ENCODE results near the gene SYT3. TPM values are rescaled to one million over a fixed set of nuclear protein-coding genes. Genes with fewer than 3 reads are reported as not detected.

The SYT3 gene
- 0.13 TPM for polyA plus RNA-seq (2013)

GRCh38 chr19:50639121-50640112 is at the start of gene SYT3:
Gene SYT3, minus strand, starts transcription at chr19:50639881. Its CDS starts 2,470 bp downstream, at chr19:50637411.
- Histone ChIP-seq H3K4me3 (ENCODE audit: control insufficient read depth in 1 of 7, extremely low read depth in 1 of 7, insufficient read depth in 4 of 7, low read depth in 2 of 7, low read length in 6 of 7) (peak within 1 kb of the TSS in 5 of 7 experiments; percentile 27 to 76 (median 63)), H3K36me3 (ENCODE audit: control insufficient read depth in 4 of 4, insufficient read depth in 4 of 4, low read length in 3 of 4) (no peaks in the 10 kb centered on the region)
- CTCF ChIA-PET, result interaction anchor here (1.0 kb wide), 1 partner anchor 25 kb away, joined by 3 read pairs; no protein-coding TSS in a partner anchor

DNA sequence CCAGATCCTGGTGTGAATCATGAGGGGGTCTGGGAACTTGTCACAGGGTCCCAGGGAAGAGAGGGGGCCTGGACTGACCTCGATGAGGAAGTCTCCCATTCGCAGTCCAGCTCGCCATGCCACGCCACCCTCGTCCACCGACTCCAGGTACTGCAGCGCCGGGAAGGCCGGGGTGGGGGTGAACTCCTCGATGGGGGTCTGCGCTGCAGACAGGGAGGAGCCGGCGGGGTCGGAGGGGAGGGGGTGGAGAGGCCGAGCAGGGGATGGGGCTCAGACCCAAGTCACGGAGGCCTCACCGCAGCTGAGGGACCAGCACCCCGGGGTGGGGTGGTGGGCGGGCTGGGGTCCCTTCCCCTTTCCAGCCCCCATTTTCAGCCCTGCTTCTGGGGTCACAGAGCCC is 49.1 kb upstream of the SYT3 start:
- Histone ChIP-seq H3K27me3 (replicated peaks in 2 of 5; ENCODE audit: control insufficient read depth in 4 of 5, insufficient read depth in 5 of 5, low read length in 4 of 5) (peaks cover 0 to 95% (median 37%) of the 10 kb centered on the region in 5 experiments), H3K27ac (ENCODE audit: insufficient read depth in 1 of 2, low read depth in 1 of 2, low read length in 2 of 2, poor library complexity in 1 of 2, severe bottlenecking in 2 of 2) (no peak overlapping the region), H3K36me3 (ENCODE audit: control insufficient read depth in 4 of 4, insufficient read depth in 4 of 4, low read length in 3 of 4) (no peaks in the 10 kb centered on the region), H3K4me1 (ENCODE audit: control extremely low read depth in 1 of 4, control insufficient read depth in 4 of 4, insufficient read depth in 4 of 4, low read length in 3 of 4) (no peaks in the 10 kb centered on the region), H3K9me3 (ENCODE audit: control extremely low read depth in 1 of 5, control insufficient read depth in 4 of 5, insufficient read depth in 2 of 5, low read depth in 1 of 5, low read length in 4 of 5) (no peaks in the 10 kb centered on the region), H3K4me3 (ENCODE audit: control insufficient read depth in 1 of 7, extremely low read depth in 1 of 7, insufficient read depth in 4 of 7, low read depth in 2 of 7, low read length in 6 of 7) (no peak overlapping the region)
- DNase-seq, result no peak
- ChIA-PET POLR2A (no interaction called here), CTCF (interaction anchor here (1.9 kb wide), 1 partner anchor 95 kb away, joined by 6 read pairs; no protein-coding TSS in a partner anchor)
- 86% methylated on average over 2 of the region's 19 CpGs for WGBS (ENCODE audit: insufficient coverage)

More at GRCh38 chr19:50639121-50640112, at the start of gene SYT3:
- H3K27ac ChIP-seq (ENCODE audit: insufficient read depth in 1 of 2, low read depth in 1 of 2, low read length in 2 of 2, poor library complexity in 1 of 2, severe bottlenecking in 2 of 2), result no peak within 1 kb of the TSS
- H3K27me3 ChIP-seq (replicated peaks in 2 of 5; ENCODE audit: control insufficient read depth in 4 of 5, insufficient read depth in 5 of 5, low read length in 4 of 5), result peaks cover 2 to 67% (median 14%) of the 10 kb centered on the region in 5 experiments
- WGBS (ENCODE audit: insufficient coverage), result 10% methylated on average over 32 of the region's 76 CpGs
- peaks cover 1 to 15% (median 7%) of the 10 kb centered on the region in 5 experiments for H3K9me3 ChIP-seq (ENCODE audit: control extremely low read depth in 1 of 5, control insufficient read depth in 4 of 5, insufficient read depth in 2 of 5, low read depth in 1 of 5, low read length in 4 of 5)
- DNase-seq, result peak; percentile 49 to 67 (median 62)
- POLR2A ChIA-PET, result no interaction called here
- H3K4me1 ChIP-seq (ENCODE audit: control extremely low read depth in 1 of 4, control insufficient read depth in 4 of 4, insufficient read depth in 4 of 4, low read length in 3 of 4), result peaks cover 0 to 9% (median 5%) of the 10 kb centered on the region in 4 experiments

- peaks cover 0 to 91% (median 30%) of the 10 kb centered on the region in 5 experiments for H3K27me3 ChIP-seq (replicated peaks in 2 of 5; ENCODE audit: control insufficient read depth in 4 of 5, insufficient read depth in 5 of 5, low read length in 4 of 5)
- H3K36me3 ChIP-seq (ENCODE audit: control insufficient read depth in 4 of 4, insufficient read depth in 4 of 4, low read length in 3 of 4), result no peaks in the 10 kb centered on the region
- 10% methylated on average over 37 of the region's 50 CpGs for WGBS (ENCODE audit: insufficient coverage)
- no peaks in the 10 kb centered on the region for H3K9me3 ChIP-seq (ENCODE audit: control extremely low read depth in 1 of 5, control insufficient read depth in 4 of 5, insufficient read depth in 2 of 5, low read depth in 1 of 5, low read length in 4 of 5)
- no peaks in the 10 kb centered on the region for H3K4me1 ChIP-seq (ENCODE audit: control extremely low read depth in 1 of 4, control insufficient read depth in 4 of 4, insufficient read depth in 4 of 4, low read length in 3 of 4)
- no peak overlapping the region for H3K27ac ChIP-seq (ENCODE audit: insufficient read depth in 1 of 2, low read depth in 1 of 2, low read length in 2 of 2, poor library complexity in 1 of 2, severe bottlenecking in 2 of 2)
- DNase-seq, result no peak
- CTCF ChIA-PET, result interaction anchor here (1.0 kb wide), 1 partner anchor 16 kb away, joined by 3 read pairs; no protein-coding TSS in a partner anchor
- POLR2A ChIA-PET, result no interaction called here
- H3K4me3 ChIP-seq (ENCODE audit: control insufficient read depth in 1 of 7, extremely low read depth in 1 of 7, insufficient read depth in 4 of 7, low read depth in 2 of 7, low read length in 6 of 7), result no peak overlapping the region
Observed at GRCh38 chr19:50686310-50687032, 46.8 kb upstream of the SYT3 start.

DNA sequence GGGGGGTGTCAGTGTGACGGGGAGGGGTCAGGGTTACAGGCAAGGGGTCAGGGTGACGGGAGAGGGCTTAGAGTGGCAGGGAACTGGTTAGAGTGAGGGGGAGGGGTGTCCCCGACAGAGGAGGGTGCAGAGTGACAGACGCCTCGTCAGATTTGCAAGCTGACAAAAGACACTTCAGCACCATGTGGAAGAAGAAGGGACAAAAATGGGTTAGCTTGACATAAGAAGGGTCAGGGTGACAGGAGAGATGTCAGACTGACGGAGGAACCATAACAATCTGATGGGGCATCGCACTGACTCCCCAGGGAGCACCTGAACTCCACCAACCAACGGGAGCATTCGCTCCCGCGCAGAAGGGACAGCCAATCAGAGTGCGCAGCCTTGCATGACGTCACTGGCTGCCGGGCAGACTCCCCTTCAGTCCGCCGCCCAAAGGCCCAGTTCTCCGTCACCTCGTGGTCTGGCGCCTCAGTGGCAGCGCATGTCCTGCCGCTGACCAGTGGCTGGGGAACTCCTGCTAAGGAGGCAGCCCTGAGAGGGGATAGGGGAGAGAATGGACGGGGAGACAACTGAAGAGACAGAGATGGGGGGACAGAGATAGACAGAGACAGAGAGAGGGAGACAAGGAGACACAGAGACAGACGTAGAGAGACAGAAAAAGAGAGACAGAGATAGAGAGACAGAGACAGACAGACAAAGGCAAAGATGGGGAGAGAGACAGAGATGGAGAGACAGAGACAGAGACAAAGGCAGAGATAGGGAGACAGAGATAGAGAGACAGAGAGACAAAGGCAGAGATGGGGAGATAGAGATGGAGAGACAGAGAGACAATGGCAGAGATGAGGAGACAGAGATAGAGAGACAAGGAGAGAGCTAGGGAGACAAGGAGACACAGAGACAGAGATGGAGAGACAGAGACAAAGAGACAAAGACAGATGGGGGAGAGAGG is 39.8 kb upstream of the SYT3 start:
- peak; percentile 71 to 84 (median 76) for DNase-seq
- H3K4me1 ChIP-seq (ENCODE audit: control extremely low read depth in 1 of 4, control insufficient read depth in 4 of 4, insufficient read depth in 4 of 4, low read length in 3 of 4), result peaks cover 0 to 4% (median 0%) of the 10 kb centered on the region in 4 experiments
- H3K27me3 ChIP-seq (replicated peaks in 2 of 5; ENCODE audit: control insufficient read depth in 4 of 5, insufficient read depth in 5 of 5, low read length in 4 of 5), result peaks cover 0 to 66% (median 10%) of the 10 kb centered on the region in 5 experiments
- ChIA-PET POLR2A (interaction anchor here (0.6 kb wide), 1 partner anchor 125 kb away, joined by 3 read pairs; no protein-coding TSS in a partner anchor), CTCF (no interaction called here)
- H3K9me3 ChIP-seq (ENCODE audit: control extremely low read depth in 1 of 5, control insufficient read depth in 4 of 5, insufficient read depth in 2 of 5, low read depth in 1 of 5, low read length in 4 of 5), result peaks cover 0 to 7% (median 3%) of the 10 kb centered on the region in 5 experiments
- 21% methylated on average over 20 of the region's 23 CpGs for WGBS (ENCODE audit: insufficient coverage)
- no peak overlapping the region for H3K4me3 ChIP-seq (ENCODE audit: control insufficient read depth in 1 of 7, extremely low read depth in 1 of 7, insufficient read depth in 4 of 7, low read depth in 2 of 7, low read length in 6 of 7)
- H3K36me3 ChIP-seq (ENCODE audit: control insufficient read depth in 4 of 4, insufficient read depth in 4 of 4, low read length in 3 of 4), result no peaks in the 10 kb centered on the region
- no peak overlapping the region for H3K27ac ChIP-seq (ENCODE audit: insufficient read depth in 1 of 2, low read depth in 1 of 2, low read length in 2 of 2, poor library complexity in 1 of 2, severe bottlenecking in 2 of 2)

- DNase-seq, result no peak
- Histone ChIP-seq H3K4me1 (ENCODE audit: control extremely low read depth in 1 of 4, control insufficient read depth in 4 of 4, insufficient read depth in 4 of 4, low read length in 3 of 4) (peaks cover 0 to 4% (median 0%) of the 10 kb centered on the region in 4 experiments), H3K4me3 (ENCODE audit: control insufficient read depth in 1 of 7, extremely low read depth in 1 of 7, insufficient read depth in 4 of 7, low read depth in 2 of 7, low read length in 6 of 7) (no peak overlapping the region), H3K36me3 (ENCODE audit: control insufficient read depth in 4 of 4, insufficient read depth in 4 of 4, low read length in 3 of 4) (no peaks in the 10 kb centered on the region), H3K27me3 (replicated peaks in 2 of 5; ENCODE audit: control insufficient read depth in 4 of 5, insufficient read depth in 5 of 5, low read length in 4 of 5) (peaks cover 0 to 70% (median 11%) of the 10 kb centered on the region in 5 experiments), H3K27ac (ENCODE audit: insufficient read depth in 1 of 2, low read depth in 1 of 2, low read length in 2 of 2, poor library complexity in 1 of 2, severe bottlenecking in 2 of 2) (no peak overlapping the region), H3K9me3 (ENCODE audit: control extremely low read depth in 1 of 5, control insufficient read depth in 4 of 5, insufficient read depth in 2 of 5, low read depth in 1 of 5, low read length in 4 of 5) (peaks cover 0 to 7% (median 3%) of the 10 kb centered on the region in 5 experiments)
- 63% methylated on average over 3 of the region's 3 CpGs for WGBS (ENCODE audit: insufficient coverage)
- ChIA-PET CTCF (no interaction called here), POLR2A (no interaction called here)
Observed at GRCh38 chr19:50678323-50678722, 38.6 kb upstream of the SYT3 start.

DNA sequence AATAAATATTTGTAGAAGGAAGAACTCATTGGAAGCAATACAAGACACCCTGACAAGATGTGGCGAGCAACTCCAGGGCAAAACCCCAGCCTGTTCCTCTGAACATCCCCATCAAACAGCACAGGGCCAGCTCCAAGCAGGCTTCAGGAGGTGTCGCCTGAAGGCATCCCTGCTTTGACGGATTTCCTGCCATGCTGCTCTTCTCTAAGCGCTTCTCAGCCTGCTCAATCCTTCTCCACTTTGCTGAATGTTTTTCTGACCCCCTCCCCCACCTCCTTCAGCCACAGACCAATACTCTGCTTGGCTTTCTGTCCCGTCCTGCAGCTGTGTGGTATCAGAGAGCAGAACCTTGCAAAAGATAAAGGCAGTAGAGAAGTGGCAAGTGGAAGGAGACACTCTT is 38.0 kb upstream of the SYT3 start:
- peaks cover 0 to 4% (median 0%) of the 10 kb centered on the region in 4 experiments for H3K4me1 ChIP-seq (ENCODE audit: control extremely low read depth in 1 of 4, control insufficient read depth in 4 of 4, insufficient read depth in 4 of 4, low read length in 3 of 4)
- DNase-seq, result no peak
- ChIA-PET CTCF (no interaction called here), POLR2A (no interaction called here)
- no peaks in the 10 kb centered on the region for H3K36me3 ChIP-seq (ENCODE audit: control insufficient read depth in 4 of 4, insufficient read depth in 4 of 4, low read length in 3 of 4)
- WGBS (ENCODE audit: insufficient coverage), result 63% methylated on average over 4 of the region's 5 CpGs
- H3K4me3 ChIP-seq (ENCODE audit: control insufficient read depth in 1 of 7, extremely low read depth in 1 of 7, insufficient read depth in 4 of 7, low read depth in 2 of 7, low read length in 6 of 7), result no peak overlapping the region
- H3K9me3 ChIP-seq (ENCODE audit: control extremely low read depth in 1 of 5, control insufficient read depth in 4 of 5, insufficient read depth in 2 of 5, low read depth in 1 of 5, low read length in 4 of 5), result peaks cover 0 to 7% (median 3%) of the 10 kb centered on the region in 5 experiments
- H3K27me3 ChIP-seq (replicated peaks in 2 of 5; ENCODE audit: control insufficient read depth in 4 of 5, insufficient read depth in 5 of 5, low read length in 4 of 5), result peaks cover 0 to 71% (median 11%) of the 10 kb centered on the region in 5 experiments
- no peak overlapping the region for H3K27ac ChIP-seq (ENCODE audit: insufficient read depth in 1 of 2, low read depth in 1 of 2, low read length in 2 of 2, poor library complexity in 1 of 2, severe bottlenecking in 2 of 2)

Data from common myeloid progenitor, CD34-positive (primary cell).